Cardiac fibroblast (primary cell): ENCODE results near the gene CREB3L4.

Experiments used
- DNase-seq, 2 donors: peaks; one replicate each; pipeline versions ENCODE4 v3.0.0 to v3.0.0-alpha.2; 2010; ENCODE audit warnings: low read depth in 2 of 2
- H3K4me3 ChIP-seq, 2 donors: replicated peaks in 1 of 2; 1 replicate in 1 of 2; 2 replicates in 1 of 2; pipeline ENCODE4 v1.5.1; 2011; ENCODE audit warnings: low read depth in 2 of 2, low read length in 2 of 2, mild to moderate bottlenecking in 2 of 2, moderate library complexity in 1 of 2
- TF ChIP-seq, protein P1 (sequence below): IDR thresholded peaks from one replicate; pipeline ENCODE4 v1.5.1; 2011; ENCODE audit warnings: low read depth, mild to moderate bottlenecking, low read length, inconsistent platforms

CREB3L4 gene

DNA sequence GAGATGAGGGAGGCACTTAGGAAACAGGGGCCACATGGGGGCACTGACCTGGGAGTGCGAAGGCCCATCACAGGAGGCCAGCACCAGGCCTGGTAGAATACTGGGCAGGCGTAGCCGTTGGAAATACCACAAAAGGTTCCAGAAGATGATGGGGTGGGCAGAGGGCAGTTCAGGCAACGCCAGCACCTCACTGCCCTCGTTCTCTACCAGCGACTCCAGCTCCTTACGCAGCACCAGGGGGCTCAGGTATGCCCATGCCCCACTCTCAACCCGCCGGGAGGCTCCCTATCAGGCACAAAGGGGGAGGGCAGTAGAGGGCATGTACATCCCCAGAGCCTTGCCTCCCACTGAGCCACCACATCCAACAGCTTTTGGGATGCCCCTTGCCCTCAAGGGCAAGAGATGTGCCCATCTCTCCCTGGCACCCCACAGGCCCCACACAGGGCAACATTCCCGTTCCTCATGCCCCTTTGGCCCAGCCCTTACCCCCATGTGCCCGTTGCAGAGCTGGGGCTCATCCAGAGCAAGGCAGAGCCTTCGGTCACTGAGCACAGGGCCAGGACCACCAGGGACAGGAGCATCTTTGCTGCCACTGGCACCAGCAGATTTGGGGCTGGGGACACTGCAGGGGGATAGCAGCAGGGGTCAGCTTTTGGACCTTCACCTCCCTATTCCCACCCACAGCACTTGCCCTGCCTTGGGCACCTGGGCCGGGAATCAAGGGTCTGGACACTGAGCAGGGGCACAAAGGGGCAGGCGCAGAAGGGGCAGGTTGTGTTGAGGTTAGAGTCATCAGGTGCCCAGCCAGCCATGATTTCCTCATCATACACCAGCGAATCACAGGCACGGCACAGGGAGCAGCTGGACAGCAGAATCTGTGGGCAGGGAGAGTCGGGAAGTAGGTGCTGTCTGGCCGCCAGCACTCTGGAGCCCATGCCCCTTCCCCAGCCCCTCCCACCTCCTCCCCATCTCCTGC, 35.3 kb upstream of the CREB3L4 start:
- DNase-seq, result no peak
- H3K4me3 ChIP-seq, result no peak overlapping the region
- TF ChIP-seq, protein P1, sequence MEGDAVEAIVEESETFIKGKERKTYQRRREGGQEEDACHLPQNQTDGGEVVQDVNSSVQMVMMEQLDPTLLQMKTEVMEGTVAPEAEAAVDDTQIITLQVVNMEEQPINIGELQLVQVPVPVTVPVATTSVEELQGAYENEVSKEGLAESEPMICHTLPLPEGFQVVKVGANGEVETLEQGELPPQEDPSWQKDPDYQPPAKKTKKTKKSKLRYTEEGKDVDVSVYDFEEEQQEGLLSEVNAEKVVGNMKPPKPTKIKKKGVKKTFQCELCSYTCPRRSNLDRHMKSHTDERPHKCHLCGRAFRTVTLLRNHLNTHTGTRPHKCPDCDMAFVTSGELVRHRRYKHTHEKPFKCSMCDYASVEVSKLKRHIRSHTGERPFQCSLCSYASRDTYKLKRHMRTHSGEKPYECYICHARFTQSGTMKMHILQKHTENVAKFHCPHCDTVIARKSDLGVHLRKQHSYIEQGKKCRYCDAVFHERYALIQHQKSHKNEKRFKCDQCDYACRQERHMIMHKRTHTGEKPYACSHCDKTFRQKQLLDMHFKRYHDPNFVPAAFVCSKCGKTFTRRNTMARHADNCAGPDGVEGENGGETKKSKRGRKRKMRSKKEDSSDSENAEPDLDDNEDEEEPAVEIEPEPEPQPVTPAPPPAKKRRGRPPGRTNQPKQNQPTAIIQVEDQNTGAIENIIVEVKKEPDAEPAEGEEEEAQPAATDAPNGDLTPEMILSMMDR, result no peak

DNA sequence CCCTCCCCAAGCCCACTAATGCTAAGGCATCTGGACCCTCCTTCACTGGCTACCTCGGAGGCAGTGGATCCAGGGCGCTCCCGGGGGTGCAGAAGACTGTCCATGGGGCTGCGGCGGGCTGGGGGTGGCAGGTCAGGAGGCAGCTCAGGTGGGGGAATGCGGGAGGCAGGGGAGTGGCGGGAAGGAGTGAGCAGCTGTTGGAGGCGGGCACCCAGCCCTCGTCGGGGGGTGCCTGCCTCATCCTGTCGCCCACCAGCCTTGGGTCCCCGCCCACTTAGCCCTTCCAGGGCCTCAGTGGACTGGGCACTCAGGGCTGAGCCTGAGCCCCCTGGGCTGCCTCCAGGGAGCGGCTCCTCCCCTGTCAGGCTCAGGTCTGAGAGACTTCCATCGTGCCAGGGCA, 34.3 kb upstream of the CREB3L4 start:
- TF ChIP-seq, protein P1, result no peak
- DNase-seq, result no peak
- no peak overlapping the region for H3K4me3 ChIP-seq

DNA sequence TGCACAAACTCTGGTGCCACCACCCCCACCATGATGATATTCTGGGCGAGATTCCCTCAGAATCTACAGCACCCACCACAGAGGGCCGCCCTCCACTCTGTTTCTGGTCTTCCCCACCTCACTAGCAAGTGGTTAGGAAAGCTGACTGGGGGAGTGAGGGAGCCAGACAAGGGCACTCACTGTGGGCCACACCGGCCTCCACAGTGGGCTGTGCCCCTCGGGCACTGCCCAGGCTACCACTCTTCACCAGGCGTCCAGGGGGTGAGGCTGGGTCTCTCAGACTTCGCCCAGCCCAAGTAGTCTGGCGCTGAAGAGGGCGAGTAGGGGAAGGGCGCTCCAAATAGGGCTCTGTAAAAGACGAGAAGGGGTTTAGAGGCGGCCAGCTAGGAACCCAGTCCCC, 33.7 kb upstream of the CREB3L4 start:
- TF ChIP-seq, protein P1, result no peak
- no peak overlapping the region for H3K4me3 ChIP-seq
- DNase-seq, result no peak

DNA sequence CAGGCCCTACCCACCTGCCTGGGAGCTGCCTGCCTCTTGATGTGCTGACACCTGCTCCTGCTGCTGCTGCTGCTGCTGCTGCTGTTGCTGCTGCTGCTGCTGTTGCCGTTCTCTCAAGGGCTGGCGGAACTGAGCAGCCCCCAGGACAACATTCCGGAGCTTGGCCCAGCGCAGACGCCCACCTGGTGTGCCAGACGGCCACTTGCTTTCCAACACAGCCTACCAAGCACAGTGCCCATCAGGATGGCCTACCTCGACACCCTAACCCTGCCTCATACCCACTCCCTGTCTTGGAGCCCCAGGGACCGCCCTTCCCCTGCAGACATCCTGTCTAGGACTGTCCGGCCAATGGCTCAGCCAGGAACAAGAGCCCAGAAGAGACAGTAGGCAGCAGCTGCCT, 33.0 kb upstream of the CREB3L4 start:
- H3K4me3 ChIP-seq, result no peak overlapping the region
- TF ChIP-seq, protein P1, result no peak
- DNase-seq, result no peak

DNA sequence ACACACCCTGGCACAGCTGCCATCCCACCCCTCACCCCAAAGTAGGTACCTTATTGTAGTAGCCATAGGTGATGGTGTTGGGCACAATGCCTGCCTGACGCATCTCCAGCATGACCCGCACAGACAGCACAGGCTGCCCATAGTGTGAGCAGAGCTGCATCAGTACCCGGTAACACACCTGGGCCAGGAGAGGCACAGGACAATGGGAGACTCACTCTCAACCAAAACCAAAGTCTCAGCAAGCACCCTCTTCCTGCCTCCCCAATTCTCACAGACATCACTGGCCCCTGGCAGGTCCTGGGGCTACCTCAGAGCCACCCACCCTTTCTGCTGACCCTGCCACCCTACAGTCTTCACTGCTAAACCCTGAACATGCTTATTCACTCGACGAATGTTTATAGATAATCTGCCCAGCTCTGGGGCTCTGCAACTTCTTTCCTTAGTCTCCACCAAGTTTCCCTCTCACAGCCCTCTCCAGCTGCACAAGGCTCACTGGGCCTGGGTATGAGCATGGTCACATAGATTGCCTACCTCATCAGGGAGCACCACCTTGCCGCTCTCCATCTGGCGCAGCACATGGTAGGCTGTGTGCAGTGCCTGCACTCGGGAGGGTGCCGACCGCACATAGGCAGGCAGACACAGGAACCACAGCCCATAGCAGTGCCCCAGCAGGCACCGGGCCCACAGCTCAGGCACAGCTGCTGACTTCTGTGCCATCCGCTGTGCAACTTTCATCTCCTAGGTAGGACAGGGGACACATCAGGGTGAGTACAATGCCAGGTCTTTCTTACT, 31.5 kb upstream of the CREB3L4 start:
- no peak for DNase-seq
- no peak overlapping the region for H3K4me3 ChIP-seq

DNA sequence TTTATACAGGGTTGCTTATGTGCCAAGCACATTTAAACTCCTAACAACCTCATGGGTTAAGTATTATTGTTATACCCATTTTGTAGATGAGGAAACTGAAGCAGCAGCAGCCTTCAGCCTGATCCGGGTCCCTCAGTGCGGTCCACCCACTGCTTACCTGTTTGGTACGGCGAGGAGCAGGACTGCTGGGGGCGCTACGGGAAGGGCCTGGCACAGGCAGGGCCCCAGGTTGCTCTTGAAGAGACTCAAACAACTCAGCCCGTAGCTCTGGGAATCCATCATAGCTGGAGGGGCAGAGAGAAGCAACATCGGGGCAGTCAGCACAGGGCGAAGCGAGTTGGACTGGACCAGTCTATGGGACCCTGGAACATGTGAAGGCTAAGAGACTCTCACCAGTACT, 30.4 kb upstream of the CREB3L4 start:
- no peak for DNase-seq
- no peak overlapping the region for H3K4me3 ChIP-seq
- TF ChIP-seq, protein P1, result no peak

More for the DNA sequence above, 31.5 kb upstream of the CREB3L4 start:
- TF ChIP-seq, protein P1, result no peak
